GM19438 (cell line): ENCODE measurements around the gene IMMP2L.
"Not testable (repeated sequence)": the region's sequence is repeated elsewhere in the genome, so short reads cannot be mapped to it uniquely, and the experiment has no call there.

Experiments used
- ATAC-seq: cut with Tn5 transposase; IDR thresholded peaks from one replicate; pipeline ENCODE4 v1.9.1; 2021; ENCODE audit warnings: low read depth; ENCODE audit not compliant: unreplicated experiment

Gene IMMP2L

GRCh38 chr7:111362506-111363054 lies 199.7 kb downstream of the IMMP2L start:
- no peak for ATAC-seq

- ATAC-seq, result no peak
These were observed 203.4 kb downstream of the IMMP2L start for GRCh38 chr7:111358915-111359314.

GRCh38 chr7:111357691-111358090 lies 204.6 kb downstream of the IMMP2L start:
- no peak for ATAC-seq

GRCh38 chr7:111356941-111357340 lies 205.4 kb downstream of the IMMP2L start:
- no peak for ATAC-seq

DNA sequence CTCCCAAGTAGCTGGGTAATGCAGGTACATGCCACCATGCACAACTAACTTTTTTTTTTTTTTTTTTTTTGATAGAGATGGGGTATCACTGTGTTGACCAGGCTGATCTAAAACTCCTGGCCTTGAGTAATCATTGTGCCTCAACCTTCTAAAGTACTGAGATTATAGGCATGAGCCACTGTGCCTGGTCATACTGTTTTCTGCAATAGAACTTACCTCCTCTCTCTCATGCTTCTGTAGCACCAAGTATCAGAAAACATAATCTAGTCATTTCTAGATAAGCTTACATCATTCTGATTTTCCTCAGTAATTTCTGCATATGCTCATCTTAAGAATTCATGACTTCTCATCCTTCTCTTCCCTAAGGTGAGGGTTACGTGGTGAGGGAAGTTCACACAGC lies 210.0 kb downstream of the IMMP2L start:
- no peak for ATAC-seq

- ATAC-seq, result no peak
These were observed 216.1 kb downstream of the IMMP2L start for GRCh38 chr7:111346219-111346618.

DNA sequence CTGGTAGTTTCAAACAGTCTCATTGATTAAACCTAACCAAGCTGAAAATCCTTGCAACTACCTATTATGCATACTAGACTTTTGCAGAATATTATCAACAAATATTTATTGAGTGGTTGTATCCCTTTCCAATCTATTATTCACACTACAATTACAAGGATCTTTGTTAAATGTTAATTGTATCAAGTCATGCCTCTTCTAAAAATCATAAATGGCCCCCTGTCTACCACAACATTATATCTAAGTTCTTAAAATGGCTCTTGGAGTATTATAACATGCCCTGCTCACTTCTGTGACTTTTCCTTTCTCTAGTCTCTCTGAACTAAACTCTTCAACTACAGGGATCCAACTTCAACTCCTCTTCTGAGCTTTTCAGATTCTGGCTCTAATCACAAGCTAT lies 219.3 kb downstream of the IMMP2L start:
- ATAC-seq, result no peak

DNA sequence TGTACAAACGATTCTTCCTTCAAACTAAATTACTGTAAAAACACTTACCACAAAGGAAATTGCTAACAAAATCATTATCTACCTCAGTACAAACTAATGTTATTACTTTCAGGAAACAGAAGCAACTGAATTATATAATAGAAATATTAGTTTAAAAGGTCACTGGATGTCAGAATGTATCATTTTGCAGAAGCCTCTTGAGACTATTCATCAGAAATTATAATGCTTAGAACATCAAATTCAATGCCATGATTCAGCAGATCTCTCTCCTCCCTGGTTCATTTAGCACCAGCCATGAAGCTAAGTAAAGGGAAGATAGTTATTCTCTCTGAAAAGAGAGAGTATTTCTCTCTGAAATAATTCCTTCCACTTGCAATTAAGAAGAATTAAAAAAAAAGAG lies 223.3 kb downstream of the IMMP2L start:
- ATAC-seq, result no peak

GRCh38 chr7:111333010-111333409 lies 229.3 kb downstream of the IMMP2L start:
- no peak for ATAC-seq

- no peak for ATAC-seq
These were observed 232.1 kb downstream of the IMMP2L start for GRCh38 chr7:111330235-111330523.

DNA sequence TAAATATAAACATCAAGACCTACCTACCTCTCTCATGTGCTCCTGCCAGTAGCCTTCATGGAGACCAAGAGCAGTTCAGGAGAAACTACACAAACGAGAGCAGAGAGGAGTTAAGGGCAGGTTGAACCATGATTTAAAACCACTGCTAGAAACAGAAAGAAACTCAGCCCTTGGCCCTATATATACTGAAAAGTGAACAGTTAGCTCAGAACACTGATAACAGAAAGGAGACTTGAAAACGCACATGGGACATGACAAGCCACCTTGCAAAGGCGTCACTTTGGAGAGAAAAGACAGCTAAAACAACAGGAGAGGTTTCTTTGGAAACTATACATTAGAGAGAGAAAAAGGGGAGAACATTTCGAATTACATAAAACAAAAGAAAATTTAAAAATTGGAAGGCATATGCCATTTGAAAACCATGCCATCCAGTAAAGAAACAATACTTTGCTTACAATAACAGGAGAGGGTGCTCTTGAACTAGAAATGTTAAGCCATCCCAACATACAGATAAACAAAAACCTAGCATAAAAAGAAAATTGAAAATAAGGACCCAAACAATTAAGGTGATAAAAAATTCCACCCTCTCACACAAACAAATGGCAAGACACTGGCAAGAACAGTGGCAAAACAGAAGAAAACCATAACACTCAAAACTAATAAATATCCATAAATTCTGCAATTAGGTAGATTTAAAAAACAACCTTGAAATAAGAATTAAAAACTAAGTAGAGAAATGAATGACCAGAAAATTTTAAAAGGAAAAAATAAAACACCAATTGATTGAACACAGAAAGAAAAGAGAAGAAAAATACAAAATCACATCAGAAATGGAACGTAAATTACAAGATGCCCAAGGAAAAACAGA lies 232.7 kb downstream of the IMMP2L start:
- no peak for ATAC-seq

DNA sequence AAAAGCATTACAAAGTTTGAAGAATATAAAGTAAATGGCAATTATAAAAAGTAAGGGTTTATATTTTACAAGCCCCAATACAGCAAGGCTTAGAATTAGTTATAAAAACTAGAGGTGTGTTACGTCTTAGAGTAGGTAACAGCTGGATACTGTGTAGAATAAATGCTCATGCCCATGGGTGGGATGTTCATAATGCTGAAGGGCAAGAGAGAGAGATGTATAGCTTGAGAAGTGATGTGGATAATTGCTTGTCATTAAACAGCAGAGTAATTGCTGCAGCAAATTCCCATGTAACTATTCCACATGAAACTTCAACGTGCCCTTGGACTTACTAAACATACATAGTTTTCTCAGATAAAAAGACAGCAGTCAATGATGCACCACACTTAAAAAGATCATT lies 233.8 kb downstream of the IMMP2L start:
- no peak for ATAC-seq

DNA sequence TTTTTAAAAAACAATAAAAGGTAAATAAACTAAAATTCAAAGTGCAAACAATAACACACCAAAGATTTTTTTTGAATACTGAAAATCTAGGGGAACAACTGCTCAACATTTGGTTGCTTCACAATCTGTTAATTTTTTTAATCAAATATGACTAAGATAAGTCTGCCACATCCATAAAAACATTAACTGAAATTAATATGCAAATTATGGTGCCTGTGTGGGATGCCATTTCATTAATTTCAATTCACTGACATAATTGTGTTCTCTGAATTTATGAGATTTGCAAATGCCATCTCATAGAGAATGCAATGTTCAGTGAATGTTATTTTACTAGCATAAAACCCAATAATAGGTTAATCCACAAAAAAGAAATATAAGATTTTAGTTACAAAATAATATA lies 237.5 kb downstream of the IMMP2L start:
- no peak for ATAC-seq

DNA sequence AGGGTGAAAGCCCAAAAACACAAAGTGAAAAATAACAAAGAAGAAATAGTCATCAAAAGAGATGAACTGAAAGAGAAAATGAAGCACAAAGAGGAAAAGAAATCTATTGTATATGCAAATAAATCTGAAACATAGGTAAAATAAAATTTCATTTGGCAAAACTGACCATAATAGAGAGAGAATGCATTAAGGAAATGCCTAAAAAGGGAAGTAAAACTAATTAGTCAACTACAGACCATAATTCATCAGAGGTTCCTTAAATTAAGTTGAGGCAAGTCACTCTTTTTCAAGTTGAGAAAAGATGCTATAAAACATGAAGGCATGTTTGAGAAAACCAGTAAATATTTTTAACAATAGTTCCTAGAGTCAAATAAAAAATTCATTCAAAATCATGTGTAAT lies 238.1 kb downstream of the IMMP2L start:
- ATAC-seq, result peak; percentile 58

GRCh38 chr7:111323670-111324069 lies 238.6 kb downstream of the IMMP2L start:
- ATAC-seq, result not testable (repeated sequence)

- no peak for ATAC-seq
These were observed 242.2 kb downstream of the IMMP2L start for GRCh38 chr7:111320133-111320532.

- no peak for ATAC-seq
These were observed 249.3 kb downstream of the IMMP2L start for GRCh38 chr7:111312966-111313365.

DNA sequence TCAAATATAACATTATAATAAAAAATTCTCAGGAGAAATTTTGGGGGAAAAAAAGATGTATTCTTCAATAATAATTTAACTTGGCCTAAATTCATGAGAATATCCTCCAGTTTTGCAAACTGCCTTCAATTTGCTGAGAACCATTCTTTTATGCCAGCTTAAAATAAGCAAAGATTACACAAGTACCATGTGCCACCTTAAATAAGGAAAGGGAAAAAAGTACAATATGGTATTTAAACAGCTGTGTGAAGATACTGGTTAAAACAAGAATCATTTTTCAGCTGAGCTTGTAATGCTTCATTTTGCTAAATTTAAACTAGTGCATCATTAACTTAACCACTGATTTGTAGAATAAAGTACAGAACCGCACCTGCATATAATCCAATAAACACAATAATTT lies 253.6 kb downstream of the IMMP2L start:
- ATAC-seq, result no peak

GRCh38 chr7:111301891-111302290 lies 260.4 kb downstream of the IMMP2L start:
- no peak for ATAC-seq

DNA sequence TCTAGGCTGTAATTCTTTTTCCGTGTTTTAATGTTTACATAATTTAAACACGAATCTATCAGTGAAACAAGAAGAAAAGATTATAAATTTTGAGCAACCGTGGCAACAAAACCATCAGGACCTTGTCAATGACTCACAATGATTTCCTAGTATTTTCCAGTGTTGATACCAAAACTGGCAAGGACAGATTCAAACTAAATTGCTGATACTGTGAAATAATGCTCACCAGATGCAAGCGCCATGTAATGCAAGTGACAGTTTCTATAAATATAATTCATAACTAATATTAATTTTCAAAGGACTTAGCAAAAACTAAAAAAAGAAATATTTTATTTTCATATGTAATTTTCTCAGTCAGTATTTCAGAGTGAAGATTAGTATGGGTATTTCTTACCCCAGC lies 267.8 kb downstream of the IMMP2L start:
- ATAC-seq, result no peak

- no peak for ATAC-seq
These were observed 270.2 kb downstream of the IMMP2L start for GRCh38 chr7:111292026-111292470.

GRCh38 chr7:111290982-111291381 lies 271.3 kb downstream of the IMMP2L start:
- ATAC-seq, result no peak
